HG03460 (cell line): ENCODE results near the gene GNPTG.

ENCODE experiments used
- ATAC-seq: cut with Tn5 transposase; IDR thresholded peaks from one replicate; pipeline ENCODE4 v1.9.1; 2021; ENCODE audit not compliant: unreplicated experiment

Gene GNPTG

GRCh38 chr16:1333149-1333812 is 18.4 kb upstream of the GNPTG start, which contains the start of gene BAIAP3:
TSS of gene BAIAP3 (plus strand) at chr16:1333645. CDS start at chr16:1338550, 4,905 bp downstream.
- ATAC-seq = no peak

DNA sequence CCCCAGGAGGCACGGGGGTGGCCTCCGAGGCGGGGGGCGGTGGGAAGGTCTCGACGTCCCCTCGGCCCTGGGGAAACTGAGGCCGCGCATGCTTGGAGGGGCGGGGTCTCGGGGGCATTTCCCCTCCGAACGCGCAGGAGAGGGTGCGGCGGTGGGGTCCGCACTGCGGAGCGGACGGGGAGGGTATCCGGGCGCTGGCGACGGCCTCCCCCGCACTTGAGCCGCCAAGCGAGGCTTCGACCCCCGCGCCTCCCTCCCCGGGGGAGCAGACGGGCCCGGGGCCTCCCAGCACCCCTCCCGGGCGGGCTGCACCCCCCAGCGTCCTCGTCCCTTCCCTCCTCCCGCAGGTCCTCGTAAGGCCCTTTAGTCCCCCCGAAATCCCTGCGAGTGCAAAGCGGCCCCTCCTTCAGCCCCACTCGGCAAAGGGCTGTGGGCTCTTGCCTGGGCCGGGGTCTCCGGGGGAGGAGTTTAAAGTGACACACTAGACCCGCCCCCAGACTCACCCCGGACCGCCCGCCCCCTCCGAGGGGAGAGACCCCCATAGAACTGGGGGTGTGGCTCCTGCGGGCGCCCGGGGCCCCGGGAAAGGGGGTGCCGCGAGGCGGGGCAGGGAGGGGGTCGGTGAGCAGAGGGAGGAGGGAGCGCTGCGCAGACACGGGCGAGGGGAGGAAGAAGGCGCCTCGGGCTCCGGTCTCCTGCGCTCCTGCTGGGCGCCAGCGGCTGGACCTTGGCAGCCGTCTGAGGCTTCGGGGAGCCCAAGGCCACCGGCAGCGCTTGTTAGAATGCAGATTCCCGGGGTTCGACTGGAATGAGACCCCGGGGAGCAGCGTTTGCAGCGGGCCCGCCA is 17.7 kb upstream of the GNPTG start:
- ATAC-seq = no peak

DNA sequence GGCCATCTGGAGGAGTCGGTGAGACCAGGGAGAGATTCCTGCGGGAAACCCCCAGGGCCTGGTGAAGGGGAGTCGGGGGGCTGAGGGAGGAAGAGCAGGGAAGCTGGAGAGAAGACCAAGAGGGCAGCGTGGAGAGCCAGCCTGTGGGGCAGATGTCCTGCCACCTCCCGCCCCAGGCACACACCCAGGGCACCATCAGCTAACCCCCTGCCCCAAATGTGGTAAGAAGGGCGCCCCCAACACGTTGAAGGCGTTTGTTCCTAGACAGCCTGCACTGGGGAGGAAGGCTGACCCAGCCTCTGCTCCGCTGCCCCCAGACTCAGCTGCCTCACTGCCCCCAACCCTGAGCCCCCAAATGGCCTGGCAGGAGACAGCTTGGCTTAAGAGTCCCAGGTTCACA is 17.0 kb upstream of the GNPTG start:
- ATAC-seq = no peak

- no peak for ATAC-seq
Measured at GRCh38 chr16:1335211-1335971, 16.3 kb upstream of the GNPTG start.

GRCh38 chr16:1335996-1336395 is 15.7 kb upstream of the GNPTG start:
- ATAC-seq = no peak

GRCh38 chr16:1336619-1337018 is 15.1 kb upstream of the GNPTG start:
- ATAC-seq = no peak

- ATAC-seq = no peak
Measured at GRCh38 chr16:1337486-1337885, 14.2 kb upstream of the GNPTG start.

DNA sequence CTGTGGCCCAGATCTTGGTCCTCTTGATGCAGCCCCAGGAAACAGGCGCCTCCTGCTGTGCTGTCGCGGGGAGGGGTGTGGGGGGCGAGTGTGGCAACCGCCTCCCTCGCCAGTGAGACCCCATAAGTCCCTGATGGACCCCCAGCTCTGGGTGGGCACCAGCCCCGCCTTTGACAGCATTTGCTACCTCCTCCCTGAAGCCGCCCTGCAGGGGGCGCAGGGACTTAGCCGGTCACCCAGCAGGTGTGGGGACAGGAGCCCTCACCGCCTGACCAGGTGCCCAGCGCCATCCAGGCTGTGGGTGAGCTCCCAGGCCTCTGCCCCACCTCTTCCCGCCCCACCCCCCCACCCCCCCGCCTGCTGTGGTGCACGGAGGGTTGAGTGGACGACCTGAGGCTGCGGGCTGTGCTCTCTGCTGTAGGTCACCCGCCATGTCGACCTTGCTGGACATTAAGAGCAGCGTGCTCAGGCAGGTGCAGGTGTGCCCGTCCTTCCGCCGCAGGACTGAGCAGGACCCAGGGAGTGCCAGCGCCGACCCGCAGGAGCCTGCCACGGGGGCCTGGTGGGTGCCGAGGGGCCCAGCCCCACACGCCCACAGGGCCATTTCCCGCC is 13.5 kb upstream of the GNPTG start:
- no peak for ATAC-seq

- ATAC-seq = no peak
Measured at GRCh38 chr16:1338855-1339675, 12.7 kb upstream of the GNPTG start.

DNA sequence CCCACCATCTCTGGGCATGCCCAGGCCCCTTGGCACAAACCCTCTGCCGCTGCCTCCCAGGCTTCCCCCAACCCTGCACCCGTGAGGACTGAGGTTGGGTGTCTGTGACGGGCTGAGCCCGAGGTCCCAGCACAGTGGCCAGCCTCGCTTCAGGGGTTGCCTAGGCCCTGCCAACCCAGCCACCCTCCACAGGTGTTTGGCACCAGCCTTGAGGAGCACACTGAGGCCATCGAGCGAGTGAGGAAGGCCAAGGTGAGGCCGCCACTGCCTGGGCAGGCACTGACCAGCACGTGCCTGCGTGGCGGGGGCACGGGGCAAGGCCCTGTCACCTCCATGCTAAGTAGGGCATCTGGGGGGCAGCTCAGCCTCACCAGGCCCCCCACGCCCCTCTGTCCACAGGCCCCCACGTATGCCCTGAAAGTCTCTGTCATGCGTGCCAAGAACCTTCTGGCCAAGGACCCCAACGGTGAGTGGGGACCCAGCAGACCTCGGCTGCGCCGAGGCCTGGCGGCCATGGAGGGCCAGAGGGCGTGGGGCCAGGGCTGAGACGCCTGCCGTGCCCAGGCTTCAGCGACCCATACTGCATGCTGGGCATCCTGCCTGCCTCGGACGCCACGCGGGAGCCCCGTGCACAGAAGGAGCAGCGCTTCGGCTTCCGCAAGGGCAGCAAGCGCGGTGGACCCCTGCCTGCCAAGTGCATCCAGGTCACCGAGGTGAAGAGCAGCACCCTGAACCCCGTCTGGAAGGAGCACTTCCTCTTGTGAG is 10.8 kb upstream of the GNPTG start:
- no peak for ATAC-seq

- ATAC-seq = no peak
Measured at GRCh38 chr16:1341495-1342420, 10.0 kb upstream of the GNPTG start.

GRCh38 chr16:1342526-1343427 is 9.0 kb upstream of the GNPTG start:
- peak; percentile 83 for ATAC-seq

GRCh38 chr16:1343428-1344242 is 8.1 kb upstream of the GNPTG start:
- no peak for ATAC-seq

GRCh38 chr16:1344499-1344898 is 7.2 kb upstream of the GNPTG start:
- ATAC-seq = no peak

GRCh38 chr16:1345087-1345486 is 6.6 kb upstream of the GNPTG start:
- no peak for ATAC-seq

DNA sequence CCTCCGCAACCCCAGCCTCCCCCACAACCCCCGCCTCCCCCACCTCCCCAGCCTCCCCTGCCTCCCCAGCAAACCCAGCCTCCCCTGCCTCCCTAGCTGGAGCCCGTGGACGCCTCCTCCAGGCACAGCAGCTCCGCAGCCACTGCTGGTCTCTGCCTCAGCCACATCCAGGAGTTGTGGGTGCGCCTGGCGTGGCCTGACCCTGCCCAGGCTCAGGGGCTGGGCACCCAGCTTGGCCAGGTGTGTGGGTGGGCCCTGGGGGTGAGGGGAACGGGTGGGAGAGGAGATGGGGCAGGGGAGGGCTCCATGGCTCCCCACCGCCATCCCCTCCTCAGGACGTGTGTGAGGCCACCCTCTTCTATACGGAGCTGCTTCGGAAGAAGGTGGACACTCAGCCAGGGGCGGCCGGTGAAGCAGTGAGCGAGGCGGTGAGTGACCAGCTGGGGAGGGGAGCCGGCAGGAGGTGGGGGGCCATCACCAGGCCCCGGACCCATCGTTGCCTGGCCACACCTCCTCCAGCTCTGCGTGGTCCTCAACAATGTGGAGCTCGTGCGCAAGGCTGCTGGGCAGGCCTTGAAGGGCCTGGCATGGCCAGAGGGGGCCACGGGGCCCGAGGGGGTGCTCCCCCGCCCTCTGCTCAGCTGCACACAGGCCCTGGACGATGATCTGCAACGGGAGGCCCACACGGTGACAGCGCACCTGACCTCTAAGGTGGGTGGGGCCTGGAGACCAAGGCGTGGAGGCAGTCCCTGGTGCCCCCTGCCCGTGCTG is 5.9 kb upstream of the GNPTG start:
- ATAC-seq = no peak
